D721Med (cell line): ENCODE data around the gene TTC22.

Experiments
- DNase-seq: peaks from one replicate; pipeline ENCODE4 v3.0.0; 2011; ENCODE audit warnings: low spot score; ENCODE audit not compliant: insufficient read length
- FAIRE-seq: peaks from 2 replicates; lab custom pipeline; 2011; peaks lifted over from hg19 to GRCh38; lab: Jason Lieb, UNC
- CTCF ChIP-seq: IDR thresholded peaks from 2 replicates; pipeline ENCODE4 v1.5.1; 2012; ENCODE audit warnings: mild to moderate bottlenecking, control low read depth; ENCODE audit not compliant: insufficient read depth; ENCODE audit errors: missing control alignments

Gene TTC22

GRCh38 chr1:54816951-54817350 lies 15.8 kb upstream of the TTC22 start:
- no peak for DNase-seq
- TF ChIP-seq CTCF: no peak
- no peak for FAIRE-seq

- FAIRE-seq: no peak
- DNase-seq: no peak
- no peak for TF ChIP-seq CTCF
These were observed 15.0 kb upstream of the TTC22 start for GRCh38 chr1:54816130-54816529.

DNA sequence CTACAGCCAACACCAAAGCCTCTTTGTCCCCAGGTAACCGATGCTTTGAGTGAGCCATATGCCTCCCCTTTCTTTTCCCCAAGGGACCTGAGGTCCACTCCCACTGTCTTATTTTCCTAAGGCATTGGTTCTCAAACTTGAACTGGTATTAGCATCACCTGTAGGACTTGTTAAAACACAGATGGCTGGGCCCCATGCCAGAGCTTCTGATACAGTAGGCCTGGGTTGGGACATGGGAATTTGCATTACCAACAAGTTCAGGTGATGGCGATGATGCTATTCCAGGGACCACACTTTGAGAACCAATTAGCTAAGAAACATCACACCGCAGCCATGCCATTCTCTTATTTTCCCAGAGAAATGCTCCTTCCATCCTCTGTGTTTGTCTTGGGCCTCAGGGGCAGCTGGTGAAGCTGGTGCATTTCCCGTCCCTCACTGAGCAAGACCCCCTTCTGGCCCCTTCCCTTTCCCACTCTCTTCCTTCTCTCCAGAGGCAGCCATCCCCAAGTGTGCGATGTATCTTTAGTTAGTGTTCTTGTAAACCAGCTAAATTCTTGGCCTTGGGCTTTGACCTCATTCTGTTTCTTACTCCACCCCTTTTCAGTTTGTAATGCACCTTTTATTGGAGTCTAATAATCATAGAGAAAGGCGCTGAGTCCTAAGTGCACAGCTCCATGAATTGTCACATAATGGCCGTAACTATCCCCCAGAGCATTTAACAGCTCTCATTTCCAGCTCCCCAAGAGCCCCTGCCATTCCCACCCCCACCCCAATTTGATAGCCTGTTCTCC lies 14.2 kb upstream of the TTC22 start:
- TF ChIP-seq CTCF: no peak
- DNase-seq: no peak
- FAIRE-seq: no peak

GRCh38 chr1:54814571-54814970 lies 13.4 kb upstream of the TTC22 start:
- TF ChIP-seq CTCF: no peak
- FAIRE-seq (no peak), DNase-seq (no peak)

GRCh38 chr1:54814126-54814498 lies 13.0 kb upstream of the TTC22 start:
- DNase-seq (no peak), FAIRE-seq (no peak)
- no peak for TF ChIP-seq CTCF

DNA sequence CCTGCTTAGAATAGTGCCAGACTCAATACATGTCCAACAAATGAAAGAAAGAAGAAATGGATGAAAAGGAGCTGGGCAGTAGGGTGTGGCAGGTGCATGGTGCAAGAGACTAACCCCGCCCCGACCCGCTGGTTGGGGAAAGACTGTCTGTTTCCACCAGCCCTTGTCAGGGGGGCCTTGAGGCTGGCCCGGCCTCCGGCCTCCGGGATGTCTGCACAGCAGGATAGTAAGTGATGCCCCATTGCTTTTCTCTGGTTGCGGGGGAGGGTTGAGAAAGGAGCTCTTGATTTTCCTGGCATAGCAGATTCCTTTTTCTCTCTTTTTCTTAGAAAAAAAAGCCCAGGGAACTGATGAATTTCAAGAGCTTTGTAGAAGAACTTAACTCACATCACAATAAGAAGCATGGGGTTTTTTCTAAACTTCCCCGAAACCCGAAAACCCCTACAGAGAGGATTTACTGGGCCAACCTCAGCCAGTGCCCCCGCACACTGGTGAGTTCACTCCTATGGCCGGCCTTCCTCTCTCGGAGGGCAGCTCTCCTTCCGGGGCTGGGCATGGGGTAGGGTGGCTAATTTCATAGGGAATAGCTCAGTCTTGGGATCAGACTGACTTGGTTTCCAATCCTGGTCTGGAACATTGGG lies 12.5 kb upstream of the TTC22 start:
- no peak for DNase-seq
- no peak for TF ChIP-seq CTCF
- FAIRE-seq: no peak
